Colonic mucosa (tissue), 4 donors: ENCODE measurements around the gene CRB2. TPM values are rescaled to one million over a fixed set of nuclear protein-coding genes. Genes with fewer than 3 reads are reported as not detected.

Source experiments
- DNase-seq: peaks from one replicate; pipeline ENCODE4 v3.0.0-alpha.2; 2020
- H3K27ac ChIP-seq: fragments of 200-600 bp; one replicate; pipeline ENCODE4 v1.8.0; 2021
- H3K27me3 ChIP-seq: fragments of 200-600 bp; one replicate; pipeline ENCODE4 v1.8.0; 2021
- H3K36me3 ChIP-seq: fragments of 200-600 bp; one replicate; pipeline ENCODE4 v1.8.0; 2021
- H3K4me1 ChIP-seq: fragments of 200-600 bp; one replicate; pipeline ENCODE4 v1.8.0; 2021; ENCODE audit warnings: mild to moderate bottlenecking
- H3K4me3 ChIP-seq: fragments of 200-600 bp; one replicate; pipeline ENCODE4 v1.8.0; 2021
- H3K9ac ChIP-seq, 2 donors: one replicate each; pipeline ENCODE4 v1.7.0; 2013; ENCODE audit warnings: control low read depth in 2 of 2, low read depth in 2 of 2, low read length in 2 of 2
- H3K9me3 ChIP-seq: fragments of 200-600 bp; one replicate; pipeline ENCODE4 v1.8.0; 2021
- intact Hi-C: fragments of 100-400 bp; cut with DNase I; formaldehyde crosslinking; loops from one replicate; pipeline ENCODE4 v1.14.1; 2022
- total RNA-seq, 2 donors: library from RNA; stranded (reverse); fragmentation: NEBNext Ultra II Directional in 1 of 2; extraction: Animal tissue kit (Norgen Biotek cat#: 25700) in 1 of 2; gene quantifications; one replicate each; pipeline ENCODE4 v1.2.1, GENCODE V29; 2021
- TF ChIP-seq, protein P1 (sequence below): fragments of 200-600 bp; IDR thresholded peaks from one replicate; pipeline ENCODE4 v1.8.0; 2022; ENCODE audit warnings: antibody characterized with exemption, mild to moderate bottlenecking
- donor health status: healthy.
- donor health status: DM: no; HTN: no; CAD: no.
- donor health status: DM: no; HTN: no; CAD: no.

Gene CRB2
- total RNA-seq, 2 donors from 2014 or later = 0.69 to 2.4 TPM

DNA sequence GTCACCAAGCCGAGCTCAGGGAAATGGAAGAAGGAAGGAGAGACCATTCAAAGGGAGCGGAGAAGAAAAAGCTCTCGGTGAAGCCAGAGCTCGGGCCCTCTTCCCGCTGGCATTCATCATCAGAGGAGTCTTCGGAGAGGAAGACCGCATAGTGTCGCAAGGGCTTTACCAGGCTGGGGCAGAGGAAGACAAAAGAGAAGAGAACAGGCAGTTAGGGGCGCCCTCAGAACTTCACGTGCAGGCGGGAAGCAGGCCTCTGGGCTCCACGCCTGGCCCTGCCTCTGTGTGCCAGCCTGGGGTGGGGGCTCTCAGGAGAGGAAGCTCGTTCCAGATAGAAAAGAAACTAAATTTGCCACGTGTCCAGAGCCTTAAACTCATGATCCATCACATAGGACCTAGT lies 31.7 kb downstream of the CRB2 start:
- Histone ChIP-seq H3K27ac (no peak overlapping the region), H3K27me3 (no peaks in the 10 kb centered on the region), H3K4me3 (no peak overlapping the region), H3K4me1 (no peaks in the 10 kb centered on the region), H3K9me3 (no peaks in the 10 kb centered on the region), H3K9ac (no peak overlapping the region), H3K36me3 (no peaks in the 10 kb centered on the region)
- TF ChIP-seq, protein P1, sequence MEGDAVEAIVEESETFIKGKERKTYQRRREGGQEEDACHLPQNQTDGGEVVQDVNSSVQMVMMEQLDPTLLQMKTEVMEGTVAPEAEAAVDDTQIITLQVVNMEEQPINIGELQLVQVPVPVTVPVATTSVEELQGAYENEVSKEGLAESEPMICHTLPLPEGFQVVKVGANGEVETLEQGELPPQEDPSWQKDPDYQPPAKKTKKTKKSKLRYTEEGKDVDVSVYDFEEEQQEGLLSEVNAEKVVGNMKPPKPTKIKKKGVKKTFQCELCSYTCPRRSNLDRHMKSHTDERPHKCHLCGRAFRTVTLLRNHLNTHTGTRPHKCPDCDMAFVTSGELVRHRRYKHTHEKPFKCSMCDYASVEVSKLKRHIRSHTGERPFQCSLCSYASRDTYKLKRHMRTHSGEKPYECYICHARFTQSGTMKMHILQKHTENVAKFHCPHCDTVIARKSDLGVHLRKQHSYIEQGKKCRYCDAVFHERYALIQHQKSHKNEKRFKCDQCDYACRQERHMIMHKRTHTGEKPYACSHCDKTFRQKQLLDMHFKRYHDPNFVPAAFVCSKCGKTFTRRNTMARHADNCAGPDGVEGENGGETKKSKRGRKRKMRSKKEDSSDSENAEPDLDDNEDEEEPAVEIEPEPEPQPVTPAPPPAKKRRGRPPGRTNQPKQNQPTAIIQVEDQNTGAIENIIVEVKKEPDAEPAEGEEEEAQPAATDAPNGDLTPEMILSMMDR = no peak
- intact Hi-C loops = no loop called here
- no peak for DNase-seq

GRCh38 chr9:123389070-123389469 lies 33.1 kb downstream of the CRB2 start:
- H3K9me3 ChIP-seq = no peaks in the 10 kb centered on the region
- no peaks in the 10 kb centered on the region for H3K27me3 ChIP-seq
- TF ChIP-seq, protein P1 = no peak
- no peak overlapping the region for H3K27ac ChIP-seq
- intact Hi-C loops = no loop called here
- H3K36me3 ChIP-seq = no peaks in the 10 kb centered on the region
- no peak overlapping the region for H3K4me3 ChIP-seq
- no peak for DNase-seq
- H3K4me1 ChIP-seq = no peaks in the 10 kb centered on the region
- no peak overlapping the region for H3K9ac ChIP-seq

GRCh38 chr9:123389698-123390097 lies 33.7 kb downstream of the CRB2 start:
- H3K9me3 ChIP-seq = no peaks in the 10 kb centered on the region
- TF ChIP-seq, protein P1 = no peak
- H3K27ac ChIP-seq = no peak overlapping the region
- H3K36me3 ChIP-seq = no peaks in the 10 kb centered on the region
- no peak overlapping the region for H3K9ac ChIP-seq
- intact Hi-C loops = no loop called here
- no peaks in the 10 kb centered on the region for H3K27me3 ChIP-seq
- H3K4me3 ChIP-seq = no peak overlapping the region
- no peak for DNase-seq
- no peaks in the 10 kb centered on the region for H3K4me1 ChIP-seq

DNA sequence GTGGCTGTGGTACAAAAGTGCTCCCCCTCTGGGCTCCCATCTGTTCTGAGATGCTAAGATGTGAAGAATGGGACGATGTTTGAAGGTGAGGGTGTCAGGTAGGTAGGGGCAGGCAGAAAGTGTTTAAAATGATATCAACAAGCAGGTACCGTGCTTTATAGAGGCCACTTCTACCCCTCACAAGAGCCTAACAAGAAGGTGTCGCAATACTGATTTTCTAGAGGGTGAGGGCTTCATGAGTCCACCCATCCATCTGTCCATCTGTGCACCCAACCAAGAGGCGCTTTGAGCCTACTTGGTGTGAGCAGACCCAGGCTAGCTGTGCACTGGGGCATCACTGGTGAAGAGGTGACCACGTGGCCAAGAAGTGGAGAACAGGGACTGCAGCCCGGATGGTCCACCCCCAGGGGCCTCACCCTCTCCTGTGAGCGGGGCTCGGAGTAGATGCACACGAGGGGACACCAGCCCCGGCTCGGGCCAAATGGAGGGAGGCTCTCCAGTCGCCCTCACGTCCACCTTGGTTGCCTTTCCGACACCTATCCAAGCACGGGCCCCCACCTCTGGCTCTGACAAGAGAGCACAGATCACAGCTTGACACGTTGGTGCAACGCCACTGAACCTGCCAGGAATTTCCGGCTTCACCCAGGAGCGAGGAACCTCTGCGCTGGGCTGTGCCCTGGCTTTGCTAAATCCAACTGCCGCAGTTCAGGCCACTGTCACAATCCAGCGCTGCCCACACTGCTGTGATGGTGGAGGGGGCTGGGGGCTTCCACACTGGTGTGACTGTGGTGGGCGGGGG lies 34.5 kb downstream of the CRB2 start:
- no peak overlapping the region for H3K27ac ChIP-seq
- intact Hi-C loops = no loop called here
- H3K9ac ChIP-seq = no peak overlapping the region
- no peak overlapping the region for H3K4me3 ChIP-seq
- H3K4me1 ChIP-seq = no peaks in the 10 kb centered on the region
- no peaks in the 10 kb centered on the region for H3K27me3 ChIP-seq
- TF ChIP-seq, protein P1 = no peak
- no peaks in the 10 kb centered on the region for H3K36me3 ChIP-seq
- H3K9me3 ChIP-seq = no peaks in the 10 kb centered on the region
- DNase-seq = no peak

DNA sequence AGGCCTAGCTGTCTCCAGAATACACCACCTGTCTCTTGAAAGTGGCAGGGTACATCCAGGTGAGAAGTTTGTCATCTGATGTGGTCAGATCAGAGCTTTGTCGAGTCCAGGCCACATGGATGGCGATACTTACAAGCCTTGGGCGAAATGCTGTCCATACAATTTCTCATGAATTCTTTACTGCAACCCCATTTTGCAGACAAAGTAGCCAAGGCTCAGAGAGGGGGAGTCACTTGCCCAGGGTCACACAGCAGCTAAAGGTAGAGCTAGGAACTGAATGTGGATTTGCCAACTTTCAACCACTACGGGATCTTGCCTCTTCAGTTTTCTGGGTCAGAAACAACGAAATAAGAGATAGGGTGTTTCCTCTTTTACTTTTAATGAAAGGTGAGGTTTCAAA lies 35.2 kb downstream of the CRB2 start:
- Histone ChIP-seq H3K27me3 (no peaks in the 10 kb centered on the region), H3K36me3 (no peaks in the 10 kb centered on the region), H3K9me3 (no peaks in the 10 kb centered on the region), H3K4me3 (no peak overlapping the region), H3K4me1 (no peaks in the 10 kb centered on the region), H3K27ac (no peak overlapping the region), H3K9ac (no peak overlapping the region)
- intact Hi-C loops = no loop called here
- TF ChIP-seq, protein P1 = no peak
- no peak for DNase-seq
